BJ (cell line): Measurements from ENCODE around the gene REEP6. TPM values are rescaled to one million over a fixed set of nuclear protein-coding genes. Genes with fewer than 3 reads are reported as not detected.

ENCODE experiments used
- CTCF ChIA-PET: fragments of 350-600 bp; formaldehyde crosslinking; extraction: SDS; loops from one replicate; lab custom pipeline; 2021; ENCODE audit warnings: antibody characterized with exemption, inconsistent platforms; lab: Yijun Ruan, JAX
- POLR2A ChIA-PET: fragments of 300-600 bp; sonication (Branson Sonifier 250); formaldehyde crosslinking; extraction: SDS; loops from one replicate; lab custom pipeline; 2021; ENCODE audit warnings: antibody characterized with exemption; lab: Charles Lee
- DNase-seq: peaks from one replicate; pipeline ENCODE4 v3.0.0-alpha.2; 2011; ENCODE audit warnings: low read depth
- H3K27me3 ChIP-seq: 2 replicates; pipeline ENCODE4 v1.6.0; 2011; ENCODE audit warnings: low read length; ENCODE audit not compliant: control insufficient read depth, insufficient read depth
- H3K36me3 ChIP-seq: 2 replicates; pipeline ENCODE4 v1.5.1; 2011; ENCODE audit warnings: low read length; ENCODE audit not compliant: control insufficient read depth, insufficient read depth
- H3K4me3 ChIP-seq: 2 replicates; pipeline ENCODE4 v1.5.1; 2011; ENCODE audit warnings: low read depth, mild to moderate bottlenecking, control low read depth, low read length
- CTCF ChIP-seq: IDR thresholded peaks from 2 replicates; pipeline ENCODE4 v1.5.1; 2011; ENCODE audit warnings: low read depth, mild to moderate bottlenecking, control low read depth, inconsistent platforms, low read length, moderate library complexity; ENCODE audit not compliant: insufficient read depth
- polyA plus RNA-seq: library from polyadenylated mRNA; depleted of rRNA; stranded (reverse); fragments of >200 nt; gene quantifications from 2 replicates; pipeline ENCODE4 v1.2.3, GENCODE V29; 2011

Gene REEP6
- polyA plus RNA-seq, 1 experiment, result 3.1 TPM

GRCh38 chr19:1521636-1522035 lies 30.7 kb downstream of the REEP6 start:
- CTCF ChIA-PET, result interaction anchor here (0.6 to 1.0 kb wide), 2 partner anchors 24 to 67 kb away, joined by 3 to 4 read pairs; no protein-coding TSS in a partner anchor
- no peak for TF ChIP-seq CTCF
- H3K4me3 ChIP-seq, result no peak overlapping the region
- H3K27me3 ChIP-seq, result peaks cover 19% of the 10 kb centered on the region
- DNase-seq, result no peak
- POLR2A ChIA-PET, result no interaction called here
- H3K36me3 ChIP-seq, result no peaks in the 10 kb centered on the region

GRCh38 chr19:1522061-1522460 lies 31.1 kb downstream of the REEP6 start:
- Histone ChIP-seq H3K4me3 (no peak overlapping the region), H3K27me3 (peaks cover 19% of the 10 kb centered on the region), H3K36me3 (no peaks in the 10 kb centered on the region)
- no peak for DNase-seq
- TF ChIP-seq CTCF, result no peak
- ChIA-PET CTCF (interaction anchor here (0.6 to 1.0 kb wide), 2 partner anchors 24 to 67 kb away, joined by 3 to 4 read pairs; no protein-coding TSS in a partner anchor), POLR2A (no interaction called here)

GRCh38 chr19:1522838-1523237 lies 31.9 kb downstream of the REEP6 start:
- Histone ChIP-seq H3K4me3 (no peak overlapping the region), H3K27me3 (peaks cover 19% of the 10 kb centered on the region), H3K36me3 (no peaks in the 10 kb centered on the region)
- no peak for TF ChIP-seq CTCF
- DNase-seq, result no peak
- CTCF ChIA-PET, result interaction anchor here (0.7 to 1.0 kb wide), 3 partner anchors 10 to 149 kb away, joined by 3 to 4 read pairs (median 3); no protein-coding TSS in a partner anchor
- POLR2A ChIA-PET, result no interaction called here

GRCh38 chr19:1523412-1524286 lies 32.7 kb downstream of the REEP6 start, which contains the start of gene PLK5:
PLK5 (plus strand) TSS chr19:1524077; CDS start chr19:1526997, 2,920 bp downstream.
- H3K36me3 ChIP-seq, result no peaks in the 10 kb centered on the region

More at GRCh38 chr19:1523412-1524286, 32.7 kb downstream of the REEP6 start, which contains the start of gene PLK5:
- no peak within 1 kb of the TSS for H3K4me3 ChIP-seq
- ChIA-PET POLR2A (no interaction called here), CTCF (interaction anchor here (0.7 to 1.0 kb wide), 3 partner anchors 10 to 149 kb away, joined by 3 to 4 read pairs (median 3); no protein-coding TSS in a partner anchor)
- TF ChIP-seq CTCF, result no peak
- no peak for DNase-seq
- H3K27me3 ChIP-seq, result peaks cover 18% of the 10 kb centered on the region
